ENCODE data around the gene ZCCHC9.
"Not testable (repeated sequence)": the region's sequence is repeated elsewhere in the genome, so short reads cannot be mapped to it uniquely, and the experiment has no call there.

- TF ChIP-seq CTCF (IDR thresholded peaks at IDR 0.05); POLR2AphosphoS5 (IDR thresholded peaks at IDR 0.05; ENCODE audit: low read depth, low read length); MAX (IDR thresholded peaks at IDR 0.05; ENCODE audit: low read depth); YY1 (IDR thresholded peaks at IDR 0.05; ENCODE audit: low read depth); GATA2 (CRISPR knock-in tag; IDR thresholded peaks at IDR 0.05); PBX3 (IDR thresholded peaks at IDR 0.05); TAF1 (IDR thresholded peaks at IDR 0.05; ENCODE audit: borderline replicate concordance, low read depth, low read length); EP300 (IDR thresholded peaks at IDR 0.05; ENCODE audit: borderline replicate concordance in 1 of 2, low read depth in 1 of 2, low read length in 1 of 2); RAD21 (IDR thresholded peaks at IDR 0.05; ENCODE audit: low read length); USF1 (IDR thresholded peaks at IDR 0.05; ENCODE audit: borderline replicate concordance, low read depth); RXRA (IDR thresholded peaks at IDR 0.05; ENCODE audit: borderline replicate concordance, low read depth): not testable (repeated sequence)
Measured at GRCh38 chr5:81262796-81263195, 38.6 kb upstream of the ZCCHC9 start.
